Heart left ventricle (tissue), 13 donors: ENCODE data around the gene PGF.

Experiments
- CTCF ChIP-seq, 12 donors: fragments of 200-600 bp; sonication (generic) in 4 of 12; IDR thresholded peaks; one replicate each; pipeline versions ENCODE4 v1.5.0 to v1.8.0; 2018 to 2022; ENCODE audit warnings: antibody characterized with exemption in 12 of 12, mild to moderate bottlenecking in 5 of 12
- POLR2A ChIP-seq, 2 donors: fragments of 450-650 bp; IDR thresholded peaks; one replicate each; pipeline ENCODE4 v1.6.1; 2017; ENCODE audit warnings: antibody characterized with exemption in 2 of 2, mild to moderate bottlenecking in 2 of 2, moderate library complexity in 2 of 2
- donor health status: ischemic (EF 13 %, LVEDD 7.1; RV severe dilation, severe dysfunction).
- donor health status: DM: no; HTN: yes; CAD: no.
- donor health status: DM: no; HTN: no; CAD: no.
- donor health status: ischemic (EF 25% LVEDD 6.9; RV normal size, moderate dysfunction).
- donor health status: ischemic (EF 25% LVEDD 5.7; RV mildly dilated, moderate dysfunction).
- donor health status: ischemic (EF 35%, LVEDD 5.7; RV mildly dilated, moderate dysfunction).
- donor health status: nonischemic (EF 11% LVEDD 7.7; RV severe dilation, severe dysfunction).
- donor health status: DM: yes; HTN: yes; CAD: no.
- donor health status: PGD.
- donor health status: ischemic (EF 29% LVEDD 5.4; RV normal size, mild dysfunction).
- donor health status: nonischemic (EF 23%, LVEDD 6.1; RV moderate dilation, normal function).

GRCh38 chr14:74950795-74951442 lies 4.5 kb downstream of the PGF start:
- TF ChIP-seq CTCF (IDR thresholded peaks at IDR 0.05) = no peak
- TF ChIP-seq POLR2A (IDR thresholded peaks at IDR 0.05) = no peak
